HUES64 (cell line): ENCODE measurements around the gene KRT15.

Experiments
- H3K27ac ChIP-seq: 2 replicates; pipeline ENCODE4 v1.7.0; 2013; ENCODE audit warnings: low read depth, low read length, inconsistent platforms
- H3K27me3 ChIP-seq: 2 replicates; pipeline ENCODE4 v1.6.1; 2013; ENCODE audit warnings: mild to moderate bottlenecking, low read length; ENCODE audit not compliant: insufficient read depth
- H3K36me3 ChIP-seq: 2 replicates; pipeline ENCODE4 v1.6.1; 2013; ENCODE audit warnings: mild to moderate bottlenecking, low read length; ENCODE audit not compliant: insufficient read depth
- H3K4me1 ChIP-seq: 2 replicates; pipeline ENCODE4 v1.6.1; 2013; ENCODE audit warnings: mild to moderate bottlenecking, low read length, moderate library complexity; ENCODE audit not compliant: insufficient read depth
- H3K4me3 ChIP-seq: 2 replicates; pipeline ENCODE4 v1.5.1; 2013; ENCODE audit warnings: mild to moderate bottlenecking, low read length, moderate library complexity
- H3K9ac ChIP-seq: 2 replicates; pipeline ENCODE4 v1.6.1; 2013; ENCODE audit warnings: mild to moderate bottlenecking, low read depth, low read length
- H3K9me3 ChIP-seq: 2 replicates; pipeline ENCODE4 v1.6.1; 2013; ENCODE audit warnings: low read depth, low read length; ENCODE audit not compliant: insufficient read depth
- WGBS: fragments of 150-250, 120-280 bp; methylation state at CpG from one replicate; pipeline ENCODE4 v1.1.7; 2013; ENCODE audit warnings: missing lambda C conversion rate; 5-methylcytosine and 5-hydroxymethylcytosine counted together

The KRT15 gene

DNA sequence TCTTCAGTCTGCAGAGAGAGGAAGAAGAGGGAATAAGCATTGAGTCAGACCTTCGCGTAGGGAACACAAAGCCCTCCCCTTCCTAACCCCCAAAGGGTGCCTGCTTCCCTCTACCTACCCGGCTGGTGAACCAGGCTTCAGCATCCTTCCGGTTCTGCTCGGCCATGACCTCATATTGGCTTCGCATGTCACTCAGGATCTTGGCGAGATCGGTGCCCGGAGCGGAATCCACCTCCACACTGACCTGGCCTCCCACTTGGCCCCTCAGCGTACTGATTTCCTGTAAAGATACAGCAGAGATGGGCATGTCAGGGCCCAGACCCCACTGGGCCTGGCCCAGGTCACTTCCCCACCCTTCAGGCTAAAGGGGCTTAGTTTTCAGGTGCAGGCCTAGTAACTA lies 5.6 kb upstream of the KRT15 start:
- H3K27me3 ChIP-seq: 0 out of 2 replicates have a peak, but pooled peaks cover 6% of the 10 kb centered on the region
- no peaks in the 10 kb centered on the region for H3K9me3 ChIP-seq
- no peak overlapping the region for H3K4me3 ChIP-seq
- peaks cover 29% of the 10 kb centered on the region for H3K36me3 ChIP-seq
- H3K9ac ChIP-seq: no peak overlapping the region
- H3K4me1 ChIP-seq: peaks cover 25% of the 10 kb centered on the region
- 94% methylated on average over 11 of the region's 11 CpGs for WGBS
- H3K27ac ChIP-seq: no peak overlapping the region

DNA sequence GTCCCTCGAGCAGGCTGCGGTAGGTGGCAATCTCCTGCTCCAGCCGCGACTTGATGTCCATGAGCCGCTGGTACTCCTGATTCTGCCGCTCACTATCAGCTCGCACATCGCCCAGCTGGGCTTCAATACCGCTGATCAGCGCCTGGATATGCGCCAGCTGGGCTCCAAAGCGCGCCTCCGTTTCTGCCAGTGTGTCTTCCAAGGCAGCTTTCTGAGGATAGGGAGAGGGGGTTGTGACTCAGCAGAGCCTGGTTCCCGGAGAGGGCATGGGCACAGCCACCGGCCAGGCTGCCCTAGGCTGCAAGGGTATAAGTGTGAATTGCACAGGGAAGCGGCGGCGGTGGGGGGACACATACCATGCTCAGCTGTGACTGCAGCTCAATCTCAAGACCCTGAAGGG lies 5.1 kb upstream of the KRT15 start:
- 96% methylated on average over 19 of the region's 19 CpGs for WGBS
- 0 out of 2 replicates have a peak, but pooled peaks cover 6% of the 10 kb centered on the region for H3K27me3 ChIP-seq
- peaks cover 29% of the 10 kb centered on the region for H3K36me3 ChIP-seq
- no peak overlapping the region for H3K27ac ChIP-seq
- H3K9me3 ChIP-seq: no peaks in the 10 kb centered on the region
- no peak overlapping the region for H3K9ac ChIP-seq
- peaks cover 21% of the 10 kb centered on the region; the same call in 1 of the 2 replicates for H3K4me1 ChIP-seq
- no peak overlapping the region for H3K4me3 ChIP-seq

DNA sequence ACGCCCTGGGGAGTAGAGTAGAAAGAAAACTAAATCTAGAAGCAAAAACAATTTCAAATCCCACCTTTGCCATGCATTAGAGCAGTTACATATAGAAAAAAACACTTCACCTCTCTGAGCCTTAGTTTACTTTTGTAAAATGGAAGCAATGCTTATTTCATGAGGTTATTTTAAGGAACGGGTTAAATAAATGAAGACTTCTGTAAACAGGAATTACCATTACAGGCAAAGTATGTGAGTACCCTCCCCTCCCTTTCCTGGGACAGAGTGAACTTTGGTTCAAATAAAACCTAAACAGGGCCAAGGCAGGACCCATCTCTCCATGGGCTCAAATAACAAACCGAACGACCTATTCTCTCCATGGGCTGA lies 4.5 kb upstream of the KRT15 start:
- H3K27me3 ChIP-seq: 0 out of 2 replicates have a peak, but pooled peaks cover 6% of the 10 kb centered on the region
- peaks cover 19% of the 10 kb centered on the region; the same call in 1 of the 2 replicates for H3K4me1 ChIP-seq
- peaks cover 29% of the 10 kb centered on the region for H3K36me3 ChIP-seq
- H3K27ac ChIP-seq: no peak overlapping the region
- WGBS: 91% methylated on average over 3 of the region's 4 CpGs
- no peak overlapping the region for H3K4me3 ChIP-seq
- no peak overlapping the region for H3K9ac ChIP-seq
- no peaks in the 10 kb centered on the region for H3K9me3 ChIP-seq

DNA sequence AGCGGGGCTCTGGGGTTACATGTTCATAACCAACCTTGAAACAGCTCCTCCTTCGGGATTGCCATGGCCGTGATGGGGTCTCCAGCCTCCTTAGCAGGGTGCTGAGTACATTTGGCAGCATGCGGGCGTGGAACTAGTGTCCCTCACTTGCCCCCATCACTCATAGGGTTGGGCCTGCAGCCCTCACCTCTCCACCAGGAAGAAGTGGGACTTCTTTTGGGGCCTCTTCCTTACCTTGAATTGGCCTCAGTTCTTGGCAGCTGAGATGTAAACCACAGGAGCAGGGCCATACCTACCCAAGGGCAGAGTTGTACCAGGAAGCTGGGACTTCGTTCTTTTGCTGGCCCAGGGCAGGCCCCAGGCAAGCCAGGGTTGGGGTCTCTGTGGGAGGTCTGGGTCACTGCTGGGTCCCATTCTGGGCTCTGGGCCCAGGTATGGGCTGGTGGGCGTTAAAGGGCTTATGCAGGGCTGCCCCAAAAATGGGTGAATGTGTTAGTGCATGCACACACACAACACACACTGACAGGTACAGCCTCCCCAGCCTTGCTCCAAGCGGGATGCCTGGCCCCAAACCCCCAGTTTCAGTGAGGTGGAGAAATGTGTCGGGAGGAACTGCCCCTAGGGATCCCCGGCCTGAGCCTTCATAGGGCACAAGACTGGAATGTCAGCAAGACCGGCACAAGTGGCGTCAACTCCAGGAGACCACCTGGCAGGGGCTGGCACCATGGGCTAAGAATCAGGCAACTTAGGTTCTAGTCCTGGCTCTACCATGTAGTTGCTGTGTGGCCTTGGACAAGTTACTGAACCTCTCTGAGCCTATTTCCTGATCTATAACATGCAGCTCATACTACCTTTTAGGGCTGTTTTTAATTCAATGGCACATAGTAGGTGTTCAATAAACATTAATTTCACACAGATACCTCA lies 3.9 kb upstream of the KRT15 start:
- peak overlapping the region; percentile 9; the same call in 1 of the 2 replicates for H3K27ac ChIP-seq
- H3K9ac ChIP-seq: no peak overlapping the region
- H3K4me3 ChIP-seq: no peak overlapping the region
- H3K9me3 ChIP-seq: no peaks in the 10 kb centered on the region
- H3K27me3 ChIP-seq: 0 out of 2 replicates have a peak, but pooled peaks cover 3% of the 10 kb centered on the region
- 86% methylated on average over 11 of the region's 12 CpGs for WGBS
- peaks cover 29% of the 10 kb centered on the region for H3K36me3 ChIP-seq
- peaks cover 19% of the 10 kb centered on the region; the same call in 1 of the 2 replicates for H3K4me1 ChIP-seq

DNA sequence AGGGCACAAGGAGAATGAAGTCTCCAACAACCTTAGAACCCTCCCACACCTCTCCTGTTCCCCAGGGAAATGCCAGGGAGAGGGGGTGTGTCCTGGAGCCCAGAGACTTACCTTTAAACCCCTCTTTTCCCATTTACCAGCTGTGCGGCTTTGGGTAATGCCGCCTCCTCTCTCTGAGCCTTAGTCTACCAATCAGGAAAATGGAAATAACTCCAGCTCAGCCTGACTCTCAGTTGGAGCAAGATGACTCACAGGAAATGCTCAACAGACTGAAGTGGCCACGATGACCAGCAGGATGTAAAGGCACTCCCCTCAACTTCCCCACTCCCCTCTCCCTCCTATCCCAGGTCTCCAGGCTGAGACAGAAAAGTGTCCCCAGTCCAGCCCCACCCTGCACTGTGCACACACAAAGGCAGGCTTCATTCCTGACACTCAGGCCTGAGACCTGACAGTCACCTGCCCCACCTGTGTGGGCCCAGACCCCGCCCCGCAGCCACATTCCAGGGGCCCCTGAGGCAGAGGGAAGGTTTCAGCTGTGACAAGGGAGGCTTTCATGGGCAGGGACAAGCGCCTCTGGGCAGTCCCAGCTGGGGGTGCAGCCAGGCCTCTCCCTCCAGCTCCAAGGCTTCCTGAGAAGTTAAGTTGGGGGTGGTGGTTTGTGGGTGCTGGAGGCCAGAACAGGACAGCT lies 3.0 kb upstream of the KRT15 start:
- Histone ChIP-seq H3K4me3 (no peak overlapping the region), H3K27ac (no peak overlapping the region), H3K27me3 (no peaks in the 10 kb centered on the region), H3K36me3 (peaks cover 29% of the 10 kb centered on the region), H3K4me1 (peaks cover 15% of the 10 kb centered on the region; the same call in 1 of the 2 replicates), H3K9me3 (no peaks in the 10 kb centered on the region), H3K9ac (no peak overlapping the region)
- WGBS: 61% methylated on average over 6 of the region's 6 CpGs

DNA sequence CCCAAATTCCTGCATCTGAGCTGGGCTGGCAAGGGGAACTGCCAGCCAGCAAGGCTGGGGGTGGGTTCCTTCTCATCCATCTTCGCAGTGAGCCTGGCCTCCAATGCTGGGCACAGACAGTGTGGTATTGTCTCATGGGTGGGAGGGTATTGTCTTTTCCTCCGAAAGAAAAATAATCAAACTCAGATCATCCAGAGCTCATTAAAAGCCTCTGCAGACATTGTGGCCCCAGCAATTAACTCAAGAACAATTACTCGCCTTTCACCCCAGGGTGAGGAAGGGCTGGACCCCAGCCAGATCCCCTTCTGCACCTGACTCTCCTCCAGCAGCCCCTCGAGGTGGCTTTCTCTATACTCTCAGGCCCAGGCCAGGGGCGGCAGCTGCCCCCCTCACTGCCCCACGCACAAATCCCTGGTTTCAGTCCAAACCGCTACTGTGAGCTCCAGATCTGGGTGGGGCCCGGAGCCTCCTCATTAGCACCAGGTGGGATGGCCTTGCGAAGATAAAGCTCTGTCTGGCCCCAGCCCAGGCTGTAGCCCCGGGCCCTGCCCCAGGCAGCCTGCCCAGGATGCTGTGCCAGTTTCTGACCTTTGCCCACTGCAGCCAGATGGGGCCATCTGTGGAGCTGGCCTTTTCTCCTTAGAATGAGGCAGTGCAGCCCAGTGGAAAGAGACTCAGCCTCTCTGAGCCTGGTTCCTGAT lies 2.3 kb upstream of the KRT15 start:
- WGBS: 80% methylated on average over 10 of the region's 10 CpGs
- no peak overlapping the region for H3K27ac ChIP-seq
- no peaks in the 10 kb centered on the region for H3K27me3 ChIP-seq
- peaks cover 14% of the 10 kb centered on the region; the same call in 1 of the 2 replicates for H3K4me1 ChIP-seq
- H3K36me3 ChIP-seq: peaks cover 29% of the 10 kb centered on the region
- no peaks in the 10 kb centered on the region for H3K9me3 ChIP-seq
- H3K4me3 ChIP-seq: no peak overlapping the region
- no peak overlapping the region for H3K9ac ChIP-seq

DNA sequence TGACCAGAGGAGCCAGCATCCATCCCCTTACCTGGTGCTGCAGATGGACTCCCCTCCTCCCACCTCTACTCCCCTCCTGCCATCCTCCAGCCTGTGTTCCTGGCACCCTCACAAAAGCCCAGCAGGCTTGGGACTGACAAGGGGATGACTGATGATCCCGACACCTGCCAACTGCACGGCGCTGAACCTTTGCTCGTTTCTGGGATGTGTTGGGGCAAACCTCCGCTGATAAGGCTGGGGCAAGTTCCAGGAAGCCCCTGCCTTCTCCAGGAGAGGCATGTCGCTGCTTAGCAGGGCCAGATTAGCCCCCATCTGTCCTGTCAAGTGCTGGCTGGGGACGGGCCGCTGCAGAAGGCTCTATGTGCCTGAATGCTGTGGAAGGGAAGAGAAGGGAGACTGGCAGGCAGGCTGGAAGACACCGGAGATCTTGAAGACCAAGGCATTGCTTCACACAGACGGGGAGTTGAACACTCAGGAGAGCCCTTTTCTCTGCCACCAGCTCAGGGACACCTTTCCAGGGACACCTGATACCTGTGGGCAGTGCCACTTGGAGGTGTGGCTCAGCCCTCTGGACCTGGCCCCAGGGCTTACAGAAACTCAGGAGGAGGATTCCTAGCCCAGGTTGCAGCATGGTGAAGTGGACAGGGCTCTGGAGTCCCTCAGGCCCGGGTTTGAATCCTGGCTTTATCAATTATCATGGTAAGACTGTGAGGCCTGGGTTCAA lies 973 bp upstream of the KRT15 start:
- Histone ChIP-seq H3K27ac (no peak overlapping the region), H3K36me3 (peaks cover 18% of the 10 kb centered on the region), H3K9me3 (no peaks in the 10 kb centered on the region), H3K9ac (no peak overlapping the region), H3K27me3 (no peaks in the 10 kb centered on the region), H3K4me3 (no peak overlapping the region), H3K4me1 (peaks cover 14% of the 10 kb centered on the region; the same call in 1 of the 2 replicates)
- 80% methylated on average over 10 of the region's 11 CpGs for WGBS

DNA sequence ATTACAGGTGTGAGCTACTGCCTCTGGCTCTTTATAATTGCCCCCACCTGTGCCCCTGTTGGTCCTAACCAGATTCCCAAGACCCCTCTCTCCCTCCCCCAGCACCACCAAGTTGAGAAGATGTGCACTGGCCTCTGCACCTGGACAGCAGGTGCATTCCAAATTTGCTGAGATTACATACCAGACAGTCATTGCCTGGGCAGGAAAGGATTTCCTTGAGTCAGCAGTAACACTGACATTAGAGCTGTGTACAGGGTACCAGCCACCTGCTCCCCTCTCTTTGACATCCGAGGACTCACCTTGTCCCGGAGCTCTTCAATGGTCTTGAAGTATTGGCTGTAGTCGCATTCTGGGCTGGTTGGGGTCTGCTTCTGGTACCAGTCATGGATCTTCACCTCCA lies 659 bp downstream of the KRT15 start:
- peaks cover 14% of the 10 kb centered on the region; the same call in 1 of the 2 replicates for H3K4me1 ChIP-seq
- no peak overlapping the region for H3K9ac ChIP-seq
- peaks cover 2% of the 10 kb centered on the region for H3K36me3 ChIP-seq
- H3K9me3 ChIP-seq: no peaks in the 10 kb centered on the region
- H3K4me3 ChIP-seq: no peak overlapping the region
- H3K27me3 ChIP-seq: no peaks in the 10 kb centered on the region
- 93% methylated on average over 3 of the region's 3 CpGs for WGBS
- no peak overlapping the region for H3K27ac ChIP-seq

DNA sequence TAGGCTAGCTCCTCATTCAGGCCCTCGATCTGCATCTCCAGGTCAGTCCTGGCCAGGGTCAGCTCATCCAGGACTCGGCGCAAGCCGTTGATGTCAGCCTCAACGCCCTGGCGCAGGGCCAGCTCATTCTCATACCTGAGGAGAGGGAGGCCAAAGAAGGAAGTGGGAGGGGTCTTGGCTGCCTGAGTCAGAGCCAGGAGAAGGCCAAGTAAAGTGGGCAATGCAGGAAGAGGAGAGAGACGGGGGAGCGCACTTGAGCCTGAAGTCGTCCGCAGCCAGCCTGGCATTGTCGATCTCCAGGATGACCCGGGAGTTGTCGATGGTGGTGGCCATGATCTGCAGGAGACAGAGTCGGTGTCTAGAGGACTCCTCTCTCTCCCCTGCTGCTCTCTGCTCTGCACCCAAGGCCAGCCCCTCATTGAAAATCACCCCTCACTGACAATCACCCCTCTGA lies 1.8 kb downstream of the KRT15 start:
- 87% methylated on average over 14 of the region's 14 CpGs for WGBS
- no peak overlapping the region for H3K27ac ChIP-seq
- H3K4me1 ChIP-seq: peaks cover 10% of the 10 kb centered on the region; the same call in 1 of the 2 replicates
- H3K27me3 ChIP-seq: no peaks in the 10 kb centered on the region
- H3K9ac ChIP-seq: no peak overlapping the region
- H3K9me3 ChIP-seq: no peaks in the 10 kb centered on the region
- H3K36me3 ChIP-seq: no peaks in the 10 kb centered on the region
- no peak overlapping the region for H3K4me3 ChIP-seq

DNA sequence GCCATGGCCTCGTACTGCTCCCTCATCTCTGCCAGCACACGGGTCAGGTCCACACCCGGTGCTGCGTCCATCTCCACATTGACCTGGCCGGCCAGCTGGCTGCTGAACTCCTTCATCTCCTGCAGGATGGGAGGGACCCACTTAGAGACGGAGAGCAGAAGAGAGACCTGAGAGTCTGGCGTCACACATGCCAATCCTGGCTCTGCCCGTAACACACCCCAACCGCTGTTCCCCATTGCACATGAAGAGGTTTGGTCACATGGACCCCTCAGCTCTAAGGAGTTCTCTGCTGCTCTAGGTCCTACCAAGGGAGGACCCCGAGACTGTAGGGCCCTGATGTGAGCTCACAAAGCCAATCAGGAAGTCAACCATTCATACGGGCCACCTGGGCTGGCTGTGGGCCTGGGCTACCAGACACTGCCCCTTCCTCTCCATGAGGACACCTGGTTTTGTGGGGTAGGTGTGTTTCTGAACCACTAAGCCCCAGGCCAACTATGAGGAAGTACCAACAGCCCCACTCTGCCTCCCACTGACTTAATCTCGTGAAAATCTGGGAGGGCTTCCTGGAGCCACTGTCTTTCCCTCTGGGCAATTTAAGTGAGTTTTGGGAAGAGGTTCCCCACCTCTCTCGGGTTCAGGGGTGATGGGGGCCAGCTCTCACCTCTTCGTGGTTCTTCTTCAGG lies 2.4 kb downstream of the KRT15 start:
- 93% methylated on average over 14 of the region's 14 CpGs for WGBS
- Histone ChIP-seq H3K27ac (no peak overlapping the region), H3K9me3 (no peaks in the 10 kb centered on the region), H3K4me3 (no peak overlapping the region), H3K36me3 (no peaks in the 10 kb centered on the region), H3K4me1 (peaks cover 5% of the 10 kb centered on the region; the same call in 1 of the 2 replicates), H3K27me3 (no peaks in the 10 kb centered on the region), H3K9ac (no peak overlapping the region)
